Measurements from ENCODE around the gene SMAD3. TPM values are rescaled to one million over a fixed set of nuclear protein-coding genes. Genes with fewer than 3 reads are reported as not detected.

Gene SMAD3
- total RNA-seq, 1 experiment from 2014 or later, result 89.2 TPM

- Histone ChIP-seq H3K9me3 (ENCODE audit: control insufficient read depth in 1 of 2, insufficient read depth in 1 of 2, low read depth in 1 of 2, low read length in 2 of 2) (no peaks in the 10 kb centered on the region), H3K9me2 (ENCODE audit: insufficient read depth) (no peaks in the 10 kb centered on the region), H3K79me2 (ENCODE audit: insufficient read depth, low read length) (peaks cover 98% of the 10 kb centered on the region), H3K4me1 (ENCODE audit: control insufficient read depth in 1 of 2, insufficient read depth in 2 of 2, low read length in 2 of 2) (peaks cover 66 to 86% of the 10 kb centered on the region in 2 experiments), H3K4me2 (ENCODE audit: low read length) (peak overlapping the region; percentile 71), H3K9ac (ENCODE audit: low read length) (peak overlapping the region; percentile 45), H3K27ac (ENCODE audit: low read depth, low read length) (peak overlapping the region; percentile 37), H3K4me3 (replicated peaks in 1 of 2; ENCODE audit: low read depth in 1 of 2, low read length in 2 of 2) (peak overlapping the region; percentile 2 to 28; a peak in 3 of 4 replicates), H3K27me3 (ENCODE audit: insufficient read depth, low read length) (no peaks in the 10 kb centered on the region), H3K36me3 (ENCODE audit: control insufficient read depth in 1 of 2, insufficient read depth in 2 of 2, low read length in 2 of 2) (peaks cover 0 to 15% of the 10 kb centered on the region in 2 experiments; a peak in 1 of 4 replicates), H2AFZ (ENCODE audit: low read depth, low read length, poor library complexity, severe bottlenecking) (no peak overlapping the region), H4K20me1 (ENCODE audit: insufficient read depth) (peaks cover 4% of the 10 kb centered on the region; the same call in 1 of the 2 replicates)
- BruUV-seq (replicated peaks), result TSS peak; percentile 40
- no peak for TF ChIP-seq ZFX (IDR thresholded peaks at IDR 0.05)
- ChIA-PET RAD21 (ENCODE audit: low non-redundant PET in 1 of 2, low total read pairs in 2 of 2, uncharacterized antibody in 2 of 2, unreplicated experiment in 2 of 2) (no interaction called here), POLR2A (interaction anchor here (0.6 kb wide), 1 partner anchor 22 kb away, joined by 4 read pairs; no protein-coding TSS in a partner anchor), CTCF (interaction anchor here (1.0 kb wide), 1 partner anchor 48 kb away, joined by 3 read pairs; no protein-coding TSS in a partner anchor)
- ATAC-seq (0 out of 2 replicates have a peak, but pooled peaks have one; percentile 0), DNase-seq (ENCODE audit: low read depth, low spot score) (no peak)
- intact Hi-C loops (cut with micrococcal nuclease), result no loop called here
These were observed 25.1 kb downstream of the SMAD3 start for GRCh38 chr15:67090297-67091070.

DNA sequence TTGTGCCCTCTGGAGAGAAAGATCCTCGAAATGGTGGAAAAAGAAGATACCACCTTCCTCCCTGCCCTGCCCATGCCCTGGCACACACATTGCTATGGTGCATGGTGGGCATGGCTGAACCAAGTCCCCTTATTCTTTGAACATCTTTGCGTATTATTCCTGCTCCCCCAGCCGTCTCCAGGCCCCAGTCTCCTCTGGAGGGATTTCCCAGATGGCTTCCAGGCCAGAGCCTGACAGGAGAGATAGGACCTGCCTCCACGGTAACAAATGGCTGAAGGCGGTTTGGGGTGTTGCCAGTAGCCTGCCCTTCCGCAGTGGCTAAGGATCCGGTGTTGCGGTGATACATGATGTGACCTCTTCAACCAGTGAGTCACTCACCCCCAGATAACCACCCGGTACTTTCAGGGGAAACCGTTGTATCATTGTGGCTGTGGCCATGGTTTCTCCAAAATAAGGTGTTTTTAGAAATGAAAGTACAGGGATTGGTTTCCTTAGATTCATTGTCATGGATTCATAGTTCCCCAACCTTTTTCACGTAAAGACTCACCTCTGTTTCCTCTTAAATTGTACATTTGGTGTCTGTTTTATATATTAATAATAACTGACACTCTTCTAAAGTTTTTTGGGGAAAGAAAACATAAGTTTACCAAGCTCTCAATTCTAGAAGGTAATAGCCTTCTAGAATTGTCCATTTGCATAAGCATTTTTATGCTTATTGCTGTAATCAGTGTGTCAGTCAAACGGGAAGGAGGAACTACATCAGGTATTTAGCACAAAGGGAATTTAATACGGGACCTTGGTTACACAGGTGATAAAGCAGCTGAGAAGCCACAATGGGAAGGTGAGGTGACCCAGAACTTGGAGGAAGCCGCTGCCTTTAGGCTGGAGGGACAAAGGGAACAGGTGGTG is 25.9 kb downstream of the SMAD3 start:
- BruUV-seq (replicated peaks), result no TSS peak
- H3K4me1 ChIP-seq (ENCODE audit: control insufficient read depth in 1 of 2, insufficient read depth in 2 of 2, low read length in 2 of 2), result peaks cover 61 to 86% of the 10 kb centered on the region in 2 experiments
- peaks cover 4% of the 10 kb centered on the region; the same call in 1 of the 2 replicates for H4K20me1 ChIP-seq (ENCODE audit: insufficient read depth)
- H3K79me2 ChIP-seq (ENCODE audit: insufficient read depth, low read length), result peaks cover 98% of the 10 kb centered on the region
- peak; percentile 84 for ATAC-seq
- peaks cover 0 to 15% of the 10 kb centered on the region in 2 experiments; a peak in 1 of 4 replicates for H3K36me3 ChIP-seq (ENCODE audit: control insufficient read depth in 1 of 2, insufficient read depth in 2 of 2, low read length in 2 of 2)
- intact Hi-C loops (cut with micrococcal nuclease), result no loop called here
- peak overlapping the region; percentile 37 for H3K27ac ChIP-seq (ENCODE audit: low read depth, low read length)
- POLR2A ChIA-PET, result no interaction called here
- H3K4me3 ChIP-seq (replicated peaks in 1 of 2; ENCODE audit: low read depth in 1 of 2, low read length in 2 of 2), result peak overlapping the region; percentile 2 to 28; a peak in 3 of 4 replicates
- peak overlapping the region; percentile 71 for H3K4me2 ChIP-seq (ENCODE audit: low read length)
- RAD21 ChIA-PET (ENCODE audit: low non-redundant PET in 1 of 2, low total read pairs in 2 of 2, uncharacterized antibody in 2 of 2, unreplicated experiment in 2 of 2), result no interaction called here
- no peaks in the 10 kb centered on the region for H3K27me3 ChIP-seq (ENCODE audit: insufficient read depth, low read length)
- H3K9ac ChIP-seq (ENCODE audit: low read length), result peak overlapping the region; percentile 45
- no peaks in the 10 kb centered on the region for H3K9me3 ChIP-seq (ENCODE audit: control insufficient read depth in 1 of 2, insufficient read depth in 1 of 2, low read depth in 1 of 2, low read length in 2 of 2)
- DNase-seq (ENCODE audit: low read depth, low spot score), result peak; percentile 90
- CTCF ChIA-PET, result interaction anchor here (1.0 kb wide), 1 partner anchor 49 kb away, joined by 3 read pairs; no protein-coding TSS in a partner anchor
- no peaks in the 10 kb centered on the region for H3K9me2 ChIP-seq (ENCODE audit: insufficient read depth)
- H2AFZ ChIP-seq (ENCODE audit: low read depth, low read length, poor library complexity, severe bottlenecking), result no peak overlapping the region
- TF ChIP-seq SRF (IDR thresholded peaks at IDR 0.05; ENCODE audit: low read depth) (no peak), EGR1 (IDR thresholded peaks at IDR 0.05; ENCODE audit: low read depth) (no peak), EZH2phosphoT487 (IDR thresholded peaks at IDR 0.05; ENCODE audit: borderline replicate concordance) (no peak), YY1 (IDR thresholded peaks at IDR 0.05; ENCODE audit: extremely low read depth, insufficient replicate concordance, low read depth, low read length) (peak; percentile 71), TCF7L2 (IDR thresholded peaks at IDR 0.05; ENCODE audit: borderline replicate concordance, extremely low read depth, insufficient read depth, insufficient read length) (peak; percentile 37), CTCF (IDR thresholded peaks at IDR 0.05 in 2 of 3, conservative IDR thresholded peaks at IDR 0.05 in 1 of 3; ENCODE audit: borderline replicate concordance in 1 of 3, insufficient read depth in 1 of 3, low read depth in 2 of 3, low read length in 2 of 3) (no peak), SIN3A (IDR thresholded peaks at IDR 0.05; ENCODE audit: low read depth) (no peak), FOSL1 (IDR thresholded peaks at IDR 0.05; ENCODE audit: low read depth) (no peak), EZH2 (IDR thresholded peaks at IDR 0.05) (no peak), POLR2A (IDR thresholded peaks at IDR 0.05; ENCODE audit: borderline replicate concordance, extremely low read depth, insufficient read depth, insufficient read length) (no peak), CBX3 (IDR thresholded peaks at IDR 0.05; ENCODE audit: low read depth) (no peak)
- TF ChIP-seq, protein P1, sequence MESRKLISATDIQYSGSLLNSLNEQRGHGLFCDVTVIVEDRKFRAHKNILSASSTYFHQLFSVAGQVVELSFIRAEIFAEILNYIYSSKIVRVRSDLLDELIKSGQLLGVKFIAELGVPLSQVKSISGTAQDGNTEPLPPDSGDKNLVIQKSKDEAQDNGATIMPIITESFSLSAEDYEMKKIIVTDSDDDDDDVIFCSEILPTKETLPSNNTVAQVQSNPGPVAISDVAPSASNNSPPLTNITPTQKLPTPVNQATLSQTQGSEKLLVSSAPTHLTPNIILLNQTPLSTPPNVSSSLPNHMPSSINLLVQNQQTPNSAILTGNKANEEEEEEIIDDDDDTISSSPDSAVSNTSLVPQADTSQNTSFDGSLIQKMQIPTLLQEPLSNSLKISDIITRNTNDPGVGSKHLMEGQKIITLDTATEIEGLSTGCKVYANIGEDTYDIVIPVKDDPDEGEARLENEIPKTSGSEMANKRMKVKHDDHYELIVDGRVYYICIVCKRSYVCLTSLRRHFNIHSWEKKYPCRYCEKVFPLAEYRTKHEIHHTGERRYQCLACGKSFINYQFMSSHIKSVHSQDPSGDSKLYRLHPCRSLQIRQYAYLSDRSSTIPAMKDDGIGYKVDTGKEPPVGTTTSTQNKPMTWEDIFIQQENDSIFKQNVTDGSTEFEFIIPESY (IDR thresholded peaks at IDR 0.05; ENCODE audit: extremely low read depth, insufficient replicate concordance, low read length), result no peak
